GM23338 (cell line): Measurements from ENCODE around the gene DAGLB.

Experiments
- CREB1 ChIP-seq: fragments of 250-450 bp; sonication (Bioruptor Pico); IDR thresholded peaks from 2 replicates; pipeline ENCODE4 v1.5.0; 2020; ENCODE audit warnings: low read depth, mild to moderate bottlenecking, moderate library complexity
- ETS1 ChIP-seq: IDR thresholded peaks from 2 replicates; pipeline ENCODE4 v1.6.1; 2016; ENCODE audit warnings: antibody characterized with exemption
- EZH2 ChIP-seq: fragments of 200-600 bp; sonication (generic); IDR thresholded peaks from one replicate; pipeline ENCODE4 v1.8.0; 2017; ENCODE audit warnings: antibody characterized with exemption, mild to moderate bottlenecking, low read depth; ENCODE audit not compliant: unreplicated experiment
- EZH2phosphoT487 ChIP-seq: fragments of 200-600 bp; sonication (generic); IDR thresholded peaks from one replicate; pipeline ENCODE4 v1.8.1; 2018; ENCODE audit warnings: antibody characterized with exemption; ENCODE audit not compliant: unreplicated experiment
- JUNB ChIP-seq: IDR thresholded peaks from one replicate; pipeline ENCODE4 v1.6.1; 2016; ENCODE audit warnings: antibody characterized with exemption; ENCODE audit not compliant: unreplicated experiment
- NANOG ChIP-seq: IDR thresholded peaks from 2 replicates; pipeline ENCODE4 v1.6.1; 2016; ENCODE audit warnings: antibody characterized with exemption, borderline replicate concordance
- POLR2AphosphoS5 ChIP-seq: IDR thresholded peaks from 2 replicates; pipeline ENCODE4 v1.6.1; 2016; ENCODE audit warnings: antibody characterized with exemption, low read depth
- REST ChIP-seq: IDR thresholded peaks from one replicate; pipeline ENCODE4 v1.6.1; 2018; ENCODE audit warnings: antibody characterized with exemption; ENCODE audit not compliant: unreplicated experiment
- STAT1 ChIP-seq: IDR thresholded peaks from one replicate; pipeline ENCODE4 v1.6.1; 2016; ENCODE audit warnings: antibody characterized with exemption; ENCODE audit not compliant: unreplicated experiment
- ZNF114 ChIP-seq: fragments of 250-450 bp; sonication (Bioruptor Pico); IDR thresholded peaks from 2 replicates; pipeline ENCODE4 v1.5.0; 2020; ENCODE audit warnings: mild to moderate bottlenecking, moderate library complexity
- ZNF331 ChIP-seq: fragments of 250-450 bp; sonication (Bioruptor Pico); IDR thresholded peaks from 2 replicates; pipeline ENCODE4 v1.5.0; 2020; ENCODE audit warnings: low read depth, mild to moderate bottlenecking, moderate library complexity
- TF ChIP-seq, protein P1 (sequence below), 2 experiments: fragments of 200-600 bp in 1 of 2; sonication (generic) in 1 of 2; conservative IDR thresholded peaks; 2 replicates each; pipeline versions ENCODE4 v1.5.1 to v1.6.1; 2016 to 2017; ENCODE audit warnings: antibody characterized with exemption in 2 of 2, low read depth in 2 of 2, mild to moderate bottlenecking in 2 of 2, moderate library complexity in 1 of 2
- TF ChIP-seq, protein P2 (sequence below): fragments of 250-450 bp; sonication (Bioruptor Pico); IDR thresholded peaks from 2 replicates; pipeline ENCODE4 v1.5.0; 2020; ENCODE audit warnings: mild to moderate bottlenecking, moderate library complexity

- TF ChIP-seq EZH2phosphoT487 = no peak
- TF ChIP-seq, protein P1, sequence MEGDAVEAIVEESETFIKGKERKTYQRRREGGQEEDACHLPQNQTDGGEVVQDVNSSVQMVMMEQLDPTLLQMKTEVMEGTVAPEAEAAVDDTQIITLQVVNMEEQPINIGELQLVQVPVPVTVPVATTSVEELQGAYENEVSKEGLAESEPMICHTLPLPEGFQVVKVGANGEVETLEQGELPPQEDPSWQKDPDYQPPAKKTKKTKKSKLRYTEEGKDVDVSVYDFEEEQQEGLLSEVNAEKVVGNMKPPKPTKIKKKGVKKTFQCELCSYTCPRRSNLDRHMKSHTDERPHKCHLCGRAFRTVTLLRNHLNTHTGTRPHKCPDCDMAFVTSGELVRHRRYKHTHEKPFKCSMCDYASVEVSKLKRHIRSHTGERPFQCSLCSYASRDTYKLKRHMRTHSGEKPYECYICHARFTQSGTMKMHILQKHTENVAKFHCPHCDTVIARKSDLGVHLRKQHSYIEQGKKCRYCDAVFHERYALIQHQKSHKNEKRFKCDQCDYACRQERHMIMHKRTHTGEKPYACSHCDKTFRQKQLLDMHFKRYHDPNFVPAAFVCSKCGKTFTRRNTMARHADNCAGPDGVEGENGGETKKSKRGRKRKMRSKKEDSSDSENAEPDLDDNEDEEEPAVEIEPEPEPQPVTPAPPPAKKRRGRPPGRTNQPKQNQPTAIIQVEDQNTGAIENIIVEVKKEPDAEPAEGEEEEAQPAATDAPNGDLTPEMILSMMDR (conservative IDR thresholded peaks at IDR 0.05; ENCODE audit: low read depth in 2 of 2) = no peak
- no peak for TF ChIP-seq REST
- no peak for TF ChIP-seq POLR2AphosphoS5
- TF ChIP-seq EZH2 = no peak
- no peak for TF ChIP-seq CREB1 (CRISPR knock-in tag)
- TF ChIP-seq NANOG = no peak
- no peak for TF ChIP-seq ETS1
- no peak for TF ChIP-seq ZNF114 (CRISPR knock-in tag)
- no peak for TF ChIP-seq JUNB
- TF ChIP-seq, protein P2, sequence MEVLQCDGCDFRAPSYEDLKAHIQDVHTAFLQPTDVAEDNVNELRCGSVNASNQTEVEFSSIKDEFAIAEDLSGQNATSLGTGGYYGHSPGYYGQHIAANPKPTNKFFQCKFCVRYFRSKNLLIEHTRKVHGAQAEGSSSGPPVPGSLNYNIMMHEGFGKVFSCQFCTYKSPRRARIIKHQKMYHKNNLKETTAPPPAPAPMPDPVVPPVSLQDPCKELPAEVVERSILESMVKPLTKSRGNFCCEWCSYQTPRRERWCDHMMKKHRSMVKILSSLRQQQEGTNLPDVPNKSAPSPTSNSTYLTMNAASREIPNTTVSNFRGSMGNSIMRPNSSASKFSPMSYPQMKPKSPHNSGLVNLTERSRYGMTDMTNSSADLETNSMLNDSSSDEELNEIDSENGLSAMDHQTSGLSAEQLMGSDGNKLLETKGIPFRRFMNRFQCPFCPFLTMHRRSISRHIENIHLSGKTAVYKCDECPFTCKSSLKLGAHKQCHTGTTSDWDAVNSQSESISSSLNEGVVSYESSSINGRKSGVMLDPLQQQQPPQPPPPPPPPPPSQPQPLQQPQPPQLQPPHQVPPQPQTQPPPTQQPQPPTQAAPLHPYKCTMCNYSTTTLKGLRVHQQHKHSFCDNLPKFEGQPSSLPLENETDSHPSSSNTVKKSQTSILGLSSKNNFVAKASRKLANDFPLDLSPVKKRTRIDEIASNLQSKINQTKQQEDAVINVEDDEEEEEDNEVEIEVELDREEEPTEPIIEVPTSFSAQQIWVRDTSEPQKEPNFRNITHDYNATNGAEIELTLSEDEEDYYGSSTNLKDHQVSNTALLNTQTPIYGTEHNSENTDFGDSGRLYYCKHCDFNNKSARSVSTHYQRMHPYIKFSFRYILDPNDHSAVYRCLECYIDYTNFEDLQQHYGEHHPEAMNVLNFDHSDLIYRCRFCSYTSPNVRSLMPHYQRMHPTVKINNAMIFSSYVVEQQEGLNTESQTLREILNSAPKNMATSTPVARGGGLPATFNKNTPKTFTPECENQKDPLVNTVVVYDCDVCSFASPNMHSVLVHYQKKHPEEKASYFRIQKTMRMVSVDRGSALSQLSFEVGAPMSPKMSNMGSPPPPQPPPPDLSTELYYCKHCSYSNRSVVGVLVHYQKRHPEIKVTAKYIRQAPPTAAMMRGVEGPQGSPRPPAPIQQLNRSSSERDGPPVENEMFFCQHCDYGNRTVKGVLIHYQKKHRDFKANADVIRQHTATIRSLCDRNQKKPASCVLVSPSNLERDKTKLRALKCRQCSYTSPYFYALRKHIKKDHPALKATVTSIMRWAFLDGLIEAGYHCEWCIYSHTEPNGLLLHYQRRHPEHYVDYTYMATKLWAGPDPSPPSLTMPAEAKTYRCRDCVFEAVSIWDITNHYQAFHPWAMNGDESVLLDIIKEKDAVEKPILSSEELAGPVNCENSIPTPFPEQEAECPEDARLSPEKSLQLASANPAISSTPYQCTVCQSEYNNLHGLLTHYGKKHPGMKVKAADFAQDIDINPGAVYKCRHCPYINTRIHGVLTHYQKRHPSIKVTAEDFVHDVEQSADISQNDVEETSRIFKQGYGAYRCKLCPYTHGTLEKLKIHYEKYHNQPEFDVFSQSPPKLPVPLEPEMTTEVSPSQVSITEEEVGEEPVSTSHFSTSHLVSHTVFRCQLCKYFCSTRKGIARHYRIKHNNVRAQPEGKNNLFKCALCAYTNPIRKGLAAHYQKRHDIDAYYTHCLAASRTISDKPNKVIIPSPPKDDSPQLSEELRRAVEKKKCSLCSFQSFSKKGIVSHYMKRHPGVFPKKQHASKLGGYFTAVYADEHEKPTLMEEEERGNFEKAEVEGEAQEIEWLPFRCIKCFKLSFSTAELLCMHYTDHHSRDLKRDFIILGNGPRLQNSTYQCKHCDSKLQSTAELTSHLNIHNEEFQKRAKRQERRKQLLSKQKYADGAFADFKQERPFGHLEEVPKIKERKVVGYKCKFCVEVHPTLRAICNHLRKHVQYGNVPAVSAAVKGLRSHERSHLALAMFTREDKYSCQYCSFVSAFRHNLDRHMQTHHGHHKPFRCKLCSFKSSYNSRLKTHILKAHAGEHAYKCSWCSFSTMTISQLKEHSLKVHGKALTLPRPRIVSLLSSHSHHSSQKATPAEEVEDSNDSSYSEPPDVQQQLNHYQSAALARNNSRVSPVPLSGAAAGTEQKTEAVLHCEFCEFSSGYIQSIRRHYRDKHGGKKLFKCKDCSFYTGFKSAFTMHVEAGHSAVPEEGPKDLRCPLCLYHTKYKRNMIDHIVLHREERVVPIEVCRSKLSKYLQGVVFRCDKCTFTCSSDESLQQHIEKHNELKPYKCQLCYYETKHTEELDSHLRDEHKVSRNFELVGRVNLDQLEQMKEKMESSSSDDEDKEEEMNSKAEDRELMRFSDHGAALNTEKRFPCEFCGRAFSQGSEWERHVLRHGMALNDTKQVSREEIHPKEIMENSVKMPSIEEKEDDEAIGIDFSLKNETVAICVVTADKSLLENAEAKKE (CRISPR knock-in tag) = no peak
- no peak for TF ChIP-seq STAT1
- TF ChIP-seq ZNF331 (CRISPR knock-in tag) = no peak
Measured at GRCh38 chr7:6360841-6361240, 86.9 kb downstream of the DAGLB start.
